OCI-LY1 (cell line): ENCODE data around the gene MAST4.

Experiments
- H2AFZ ChIP-seq: fragments of 200-600 bp; sonication (generic), shearing (Covaris generic); 2 replicates; pipeline ENCODE4 v1.6.0; 2014; ENCODE audit warnings: antibody characterized with exemption, mild to moderate bottlenecking, low read length
- H3F3A ChIP-seq: fragments of 200-600 bp; sonication (generic), shearing (Covaris generic); 2 replicates; pipeline ENCODE4 v1.6.0; 2014; ENCODE audit warnings: mild to moderate bottlenecking, antibody characterized with exemption, low read length, moderate library complexity; ENCODE audit not compliant: insufficient read depth
- H3K27ac ChIP-seq: fragments of 200-600 bp; sonication (generic); 2 replicates; pipeline ENCODE4 v1.5.1; 2014; ENCODE audit warnings: low read length, mixed run types, mild to moderate bottlenecking, low read depth; ENCODE audit not compliant: poor library complexity, severe bottlenecking
- H3K27me3 ChIP-seq: fragments of 200-600 bp; sonication (generic); 2 replicates; pipeline ENCODE4 v1.6.0; 2014; ENCODE audit warnings: antibody characterized with exemption, mild to moderate bottlenecking, low read length, moderate library complexity; ENCODE audit not compliant: insufficient read depth
- H3K36me3 ChIP-seq: fragments of 200-600 bp; sonication (generic); 2 replicates; pipeline ENCODE4 v1.6.1; 2014; ENCODE audit warnings: mild to moderate bottlenecking, antibody characterized with exemption, low read length, moderate library complexity, mixed read lengths; ENCODE audit not compliant: insufficient read depth
- H3K4me1 ChIP-seq: fragments of 200-600 bp; sonication (generic); 2 replicates; pipeline ENCODE4 v1.5.1; 2014; ENCODE audit warnings: mild to moderate bottlenecking, low read length, moderate library complexity; ENCODE audit not compliant: insufficient read depth, severe bottlenecking
- H3K4me2 ChIP-seq: fragments of 200-600 bp; sonication (generic), shearing (Covaris generic); 2 replicates; pipeline ENCODE4 v1.6.1; 2014; ENCODE audit warnings: low read length
- H3K4me3 ChIP-seq: fragments of 200-600 bp; sonication (generic); 2 replicates; pipeline ENCODE4 v1.5.1; 2014; ENCODE audit warnings: low read length, low read depth, mild to moderate bottlenecking, mixed read lengths; ENCODE audit not compliant: poor library complexity, severe bottlenecking
- H3K79me2 ChIP-seq: fragments of 200-600 bp; shearing (Covaris generic); 2 replicates; pipeline ENCODE4 v1.6.1; 2016; ENCODE audit warnings: mixed run types, low read length, mixed read lengths; ENCODE audit not compliant: insufficient read depth
- H3K9ac ChIP-seq: fragments of 200-600 bp; sonication (generic), shearing (Covaris generic); 2 replicates; pipeline ENCODE4 v1.6.1; 2014; ENCODE audit warnings: mild to moderate bottlenecking, low read length, mixed read lengths
- H3K9me2 ChIP-seq: fragments of 200-600 bp; sonication (generic), shearing (Covaris generic); 2 replicates; pipeline ENCODE4 v1.6.1; 2014; ENCODE audit warnings: low read depth, mild to moderate bottlenecking, low read length, mixed read lengths
- H3K9me3 ChIP-seq: fragments of 200-600 bp; shearing (Covaris generic); 2 replicates; pipeline ENCODE4 v1.6.1; 2014; ENCODE audit warnings: low read length, mixed read lengths
- H4K20me1 ChIP-seq: fragments of 200-600 bp; sonication (generic), shearing (Covaris generic); 2 replicates; pipeline ENCODE4 v1.6.0; 2016; ENCODE audit warnings: mild to moderate bottlenecking, low read length; ENCODE audit not compliant: insufficient read depth
- EZH2 ChIP-seq: fragments of 200-600 bp; sonication (generic), shearing (Covaris generic); IDR thresholded peaks from 2 replicates; pipeline ENCODE4 v1.8.0; 2017; ENCODE audit warnings: borderline replicate concordance, mixed run types, mild to moderate bottlenecking, antibody characterized with exemption, low read length, moderate library complexity, mixed read lengths
- TF ChIP-seq, protein P1 (sequence below): fragments of 200-600 bp; sonication (generic), shearing (Covaris generic); IDR thresholded peaks from 2 replicates; pipeline ENCODE4 v1.5.1; 2017; ENCODE audit warnings: mild to moderate bottlenecking, antibody characterized with exemption, low read length, moderate library complexity, mixed read lengths

Gene MAST4

DNA sequence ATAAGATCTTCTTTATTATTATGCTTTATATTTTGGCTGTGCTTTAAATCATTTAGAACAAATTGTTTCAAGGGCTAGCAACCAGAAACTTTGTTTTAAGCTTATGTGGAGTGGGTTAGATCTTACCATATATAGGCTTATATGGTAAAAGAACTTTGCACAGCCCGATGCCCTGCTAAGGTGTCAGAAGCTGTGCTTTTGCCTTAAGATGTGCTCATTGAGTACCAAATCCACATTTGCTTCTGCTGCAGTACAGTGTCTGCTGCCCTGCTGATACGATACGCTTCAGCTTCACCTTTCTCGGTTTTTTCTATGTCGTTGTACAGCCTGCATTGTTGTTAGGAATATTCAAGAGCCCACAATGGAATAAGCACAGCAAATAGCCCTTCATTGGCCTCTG, 565.6 kb downstream of the MAST4 start:
- no peaks in the 10 kb centered on the region for H3K9me2 ChIP-seq
- no peak overlapping the region for H2AFZ ChIP-seq
- no peaks in the 10 kb centered on the region for H3K36me3 ChIP-seq
- H3K27ac ChIP-seq = no peak overlapping the region
- H3K9me3 ChIP-seq = no peaks in the 10 kb centered on the region
- no peak overlapping the region for H3K4me2 ChIP-seq
- no peaks in the 10 kb centered on the region for H3K79me2 ChIP-seq
- no peak overlapping the region for H3K9ac ChIP-seq
- no peaks in the 10 kb centered on the region for H3K27me3 ChIP-seq
- no peaks in the 10 kb centered on the region for H3F3A ChIP-seq
- TF ChIP-seq EZH2 = no peak
- TF ChIP-seq, protein P1, sequence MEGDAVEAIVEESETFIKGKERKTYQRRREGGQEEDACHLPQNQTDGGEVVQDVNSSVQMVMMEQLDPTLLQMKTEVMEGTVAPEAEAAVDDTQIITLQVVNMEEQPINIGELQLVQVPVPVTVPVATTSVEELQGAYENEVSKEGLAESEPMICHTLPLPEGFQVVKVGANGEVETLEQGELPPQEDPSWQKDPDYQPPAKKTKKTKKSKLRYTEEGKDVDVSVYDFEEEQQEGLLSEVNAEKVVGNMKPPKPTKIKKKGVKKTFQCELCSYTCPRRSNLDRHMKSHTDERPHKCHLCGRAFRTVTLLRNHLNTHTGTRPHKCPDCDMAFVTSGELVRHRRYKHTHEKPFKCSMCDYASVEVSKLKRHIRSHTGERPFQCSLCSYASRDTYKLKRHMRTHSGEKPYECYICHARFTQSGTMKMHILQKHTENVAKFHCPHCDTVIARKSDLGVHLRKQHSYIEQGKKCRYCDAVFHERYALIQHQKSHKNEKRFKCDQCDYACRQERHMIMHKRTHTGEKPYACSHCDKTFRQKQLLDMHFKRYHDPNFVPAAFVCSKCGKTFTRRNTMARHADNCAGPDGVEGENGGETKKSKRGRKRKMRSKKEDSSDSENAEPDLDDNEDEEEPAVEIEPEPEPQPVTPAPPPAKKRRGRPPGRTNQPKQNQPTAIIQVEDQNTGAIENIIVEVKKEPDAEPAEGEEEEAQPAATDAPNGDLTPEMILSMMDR = no peak
- no peak overlapping the region for H3K4me3 ChIP-seq
- H4K20me1 ChIP-seq = no peaks in the 10 kb centered on the region
- H3K4me1 ChIP-seq = peaks cover 18% of the 10 kb centered on the region

DNA sequence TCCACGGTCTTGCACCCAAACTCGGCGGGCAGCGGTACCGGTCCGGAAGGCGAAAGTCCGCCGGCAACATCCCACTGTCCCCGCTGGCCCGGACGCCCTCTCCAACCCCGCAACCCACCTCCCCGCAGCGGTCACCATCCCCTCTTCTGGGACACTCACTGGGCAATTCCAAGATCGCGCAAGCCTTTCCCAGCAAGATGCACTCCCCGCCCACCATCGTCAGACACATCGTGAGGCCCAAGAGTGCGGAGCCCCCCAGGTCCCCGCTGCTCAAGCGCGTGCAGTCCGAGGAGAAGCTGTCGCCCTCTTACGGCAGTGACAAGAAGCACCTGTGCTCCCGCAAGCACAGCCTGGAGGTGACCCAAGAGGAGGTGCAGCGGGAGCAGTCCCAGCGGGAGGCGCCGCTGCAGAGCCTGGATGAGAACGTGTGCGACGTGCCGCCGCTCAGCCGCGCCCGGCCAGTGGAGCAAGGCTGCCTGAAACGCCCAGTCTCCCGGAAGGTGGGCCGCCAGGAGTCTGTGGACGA, 567.1 kb downstream of the MAST4 start:
- no peak overlapping the region for H2AFZ ChIP-seq
- H3K9ac ChIP-seq = no peak overlapping the region
- no peak for TF ChIP-seq EZH2
- TF ChIP-seq, protein P1 = no peak
- no peaks in the 10 kb centered on the region for H3K9me3 ChIP-seq
- H3K27ac ChIP-seq = no peak overlapping the region
- no peaks in the 10 kb centered on the region for H4K20me1 ChIP-seq
- no peak overlapping the region for H3K4me2 ChIP-seq
- H3K79me2 ChIP-seq = no peaks in the 10 kb centered on the region
- H3K4me1 ChIP-seq = peaks cover 33% of the 10 kb centered on the region
- no peaks in the 10 kb centered on the region for H3K9me2 ChIP-seq
- H3K4me3 ChIP-seq = no peak overlapping the region
- H3K36me3 ChIP-seq = no peaks in the 10 kb centered on the region
- H3F3A ChIP-seq = no peaks in the 10 kb centered on the region
- no peaks in the 10 kb centered on the region for H3K27me3 ChIP-seq

DNA sequence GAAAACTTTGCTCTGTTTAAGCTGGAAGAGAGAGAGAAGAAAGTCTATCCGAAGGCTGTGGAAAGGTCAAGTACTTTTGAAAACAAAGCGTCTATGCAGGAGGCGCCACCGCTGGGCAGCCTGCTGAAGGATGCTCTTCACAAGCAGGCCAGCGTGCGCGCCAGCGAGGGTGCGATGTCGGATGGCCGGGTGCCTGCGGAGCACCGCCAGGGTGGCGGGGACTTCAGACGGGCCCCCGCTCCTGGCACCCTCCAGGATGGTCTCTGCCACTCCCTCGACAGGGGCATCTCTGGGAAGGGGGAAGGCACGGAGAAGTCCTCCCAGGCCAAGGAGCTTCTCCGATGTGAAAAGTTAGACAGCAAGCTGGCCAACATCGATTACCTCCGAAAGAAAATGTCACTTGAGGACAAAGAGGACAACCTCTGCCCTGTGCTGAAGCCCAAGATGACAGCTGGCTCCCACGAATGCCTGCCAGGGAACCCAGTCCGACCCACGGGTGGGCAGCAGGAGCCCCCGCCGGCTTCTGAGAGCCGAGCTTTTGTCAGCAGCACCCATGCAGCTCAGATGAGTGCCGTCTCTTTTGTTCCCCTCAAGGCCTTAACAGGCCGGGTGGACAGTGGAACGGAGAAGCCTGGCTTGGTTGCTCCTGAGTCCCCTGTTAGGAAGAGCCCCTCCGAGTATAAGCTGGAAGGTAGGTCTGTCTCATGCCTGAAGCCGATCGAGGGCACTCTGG, 567.8 kb downstream of the MAST4 start:
- Histone ChIP-seq H3K9ac (no peak overlapping the region), H3K27ac (no peak overlapping the region), H3K4me1 (peaks cover 35% of the 10 kb centered on the region), H3K9me3 (no peaks in the 10 kb centered on the region), H3K27me3 (no peaks in the 10 kb centered on the region), H3F3A (no peaks in the 10 kb centered on the region), H3K36me3 (no peaks in the 10 kb centered on the region), H3K9me2 (no peaks in the 10 kb centered on the region), H3K4me3 (no peak overlapping the region), H3K4me2 (no peak overlapping the region), H2AFZ (no peak overlapping the region), H3K79me2 (no peaks in the 10 kb centered on the region), H4K20me1 (no peaks in the 10 kb centered on the region)
- TF ChIP-seq EZH2 = no peak
- TF ChIP-seq, protein P1 = no peak
